GM13976 (cell line): ENCODE data around the gene CACNB4.

ENCODE experiments used
- DNase-seq: peaks from one replicate; pipeline ENCODE4 v3.0.0; 2012; ENCODE audit warnings: low spot score
- in situ Hi-C: fragments of 300-500 bp; cut with MboI; formaldehyde crosslinking; loops from one replicate; pipeline ENCODE4 v1.12.0; 2022; ENCODE audit warnings: low sequenced_read_pairs, mixed read lengths, inconsistent platforms; ENCODE audit not compliant: unreplicated experiment
- TF ChIP-seq, protein P1 (sequence below): IDR thresholded peaks from 2 replicates; pipeline ENCODE4 v1.5.1; 2012; ENCODE audit warnings: borderline replicate concordance, mild to moderate bottlenecking; ENCODE audit not compliant: insufficient read depth; ENCODE audit errors: extremely low read depth, missing control alignments, control extremely low read depth

CACNB4 gene

GRCh38 chr2:151861174-151861573 is 237.7 kb downstream of the CACNB4 start:
- no peak for DNase-seq
- in situ Hi-C loops = no loop called here
- TF ChIP-seq, protein P1, sequence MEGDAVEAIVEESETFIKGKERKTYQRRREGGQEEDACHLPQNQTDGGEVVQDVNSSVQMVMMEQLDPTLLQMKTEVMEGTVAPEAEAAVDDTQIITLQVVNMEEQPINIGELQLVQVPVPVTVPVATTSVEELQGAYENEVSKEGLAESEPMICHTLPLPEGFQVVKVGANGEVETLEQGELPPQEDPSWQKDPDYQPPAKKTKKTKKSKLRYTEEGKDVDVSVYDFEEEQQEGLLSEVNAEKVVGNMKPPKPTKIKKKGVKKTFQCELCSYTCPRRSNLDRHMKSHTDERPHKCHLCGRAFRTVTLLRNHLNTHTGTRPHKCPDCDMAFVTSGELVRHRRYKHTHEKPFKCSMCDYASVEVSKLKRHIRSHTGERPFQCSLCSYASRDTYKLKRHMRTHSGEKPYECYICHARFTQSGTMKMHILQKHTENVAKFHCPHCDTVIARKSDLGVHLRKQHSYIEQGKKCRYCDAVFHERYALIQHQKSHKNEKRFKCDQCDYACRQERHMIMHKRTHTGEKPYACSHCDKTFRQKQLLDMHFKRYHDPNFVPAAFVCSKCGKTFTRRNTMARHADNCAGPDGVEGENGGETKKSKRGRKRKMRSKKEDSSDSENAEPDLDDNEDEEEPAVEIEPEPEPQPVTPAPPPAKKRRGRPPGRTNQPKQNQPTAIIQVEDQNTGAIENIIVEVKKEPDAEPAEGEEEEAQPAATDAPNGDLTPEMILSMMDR = no peak

DNA sequence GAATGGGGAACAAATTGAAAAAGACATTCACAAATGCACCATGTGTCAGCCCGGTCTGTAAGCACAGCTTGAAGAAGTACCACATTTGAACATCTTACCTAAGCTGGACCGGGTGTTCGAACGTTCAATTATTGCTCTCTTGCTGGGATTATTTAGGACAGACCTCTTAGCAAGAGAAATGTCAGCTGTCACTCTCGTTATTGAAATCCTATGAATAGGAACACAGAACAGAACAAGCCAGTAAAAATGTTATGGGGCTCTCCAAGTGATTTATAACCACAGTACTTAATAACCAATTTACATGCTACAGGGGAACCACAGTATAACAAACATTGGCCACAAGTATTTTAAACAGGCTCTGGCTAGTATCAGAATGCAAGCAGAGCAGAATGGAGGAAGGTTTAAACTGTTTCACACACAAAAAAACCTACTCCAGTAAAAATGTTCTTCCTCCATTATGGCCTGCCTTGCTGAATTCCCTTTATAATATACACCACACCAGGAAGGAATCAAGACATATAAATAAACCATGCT is 238.2 kb downstream of the CACNB4 start:
- in situ Hi-C loops = no loop called here
- DNase-seq = no peak
- TF ChIP-seq, protein P1 = no peak

DNA sequence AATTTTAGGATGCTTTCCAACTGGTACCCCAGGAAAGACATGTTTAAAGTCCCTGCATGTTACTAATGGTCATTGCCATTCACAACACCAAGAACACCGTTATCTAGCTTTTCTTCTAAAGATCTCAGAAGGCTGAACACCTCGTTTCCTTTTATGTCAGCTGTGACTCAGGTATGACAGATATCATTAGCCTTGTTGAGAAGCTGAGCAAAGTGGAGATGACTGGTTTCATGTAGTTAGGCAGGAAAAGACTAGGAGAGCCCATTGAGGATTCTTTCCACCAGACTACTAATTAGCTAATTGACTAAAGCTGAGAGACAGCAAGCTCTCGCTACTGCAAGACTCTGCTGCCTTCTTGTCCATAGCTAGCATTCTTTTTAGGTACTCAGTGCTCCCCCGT is 238.6 kb downstream of the CACNB4 start:
- in situ Hi-C loops = no loop called here
- TF ChIP-seq, protein P1 = no peak
- DNase-seq = no peak

DNA sequence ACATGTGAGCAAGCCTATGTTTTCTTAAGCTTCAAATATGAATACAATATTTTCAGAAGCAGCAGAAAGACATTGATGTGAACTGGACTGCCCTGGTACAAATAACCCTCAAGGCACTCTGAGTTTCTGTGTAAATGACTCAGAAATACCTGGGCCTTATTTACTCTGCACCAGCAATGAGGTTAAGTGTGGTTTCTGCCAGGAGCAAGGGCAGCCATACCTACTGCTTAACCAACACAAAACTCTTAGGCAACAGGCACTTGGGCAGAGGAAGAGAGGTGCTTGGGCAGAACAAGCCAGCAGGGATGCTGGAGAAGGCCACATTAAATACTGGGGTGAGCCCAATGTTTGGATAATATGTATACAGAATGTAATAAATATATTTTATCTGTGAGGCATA is 241.2 kb downstream of the CACNB4 start:
- in situ Hi-C loops = no loop called here

DNA sequence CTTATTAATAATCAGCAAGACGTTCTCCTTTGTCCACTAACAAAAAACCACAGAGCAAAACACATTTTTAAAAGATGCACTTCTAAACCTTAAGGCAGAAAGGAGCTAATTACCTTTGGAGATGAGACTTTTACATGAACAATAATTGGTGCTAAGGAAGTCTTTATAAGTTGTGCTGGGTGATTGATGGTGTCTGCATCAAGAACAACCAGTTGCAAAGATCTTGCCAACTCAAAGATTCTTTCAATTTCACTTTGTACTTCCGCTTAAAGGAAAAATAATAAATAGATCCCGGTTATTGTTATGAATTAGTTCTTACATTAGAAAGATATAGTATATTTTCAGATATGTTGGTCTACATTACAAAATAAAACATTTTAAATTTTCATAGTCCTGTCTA is 243.7 kb downstream of the CACNB4 start:
- TF ChIP-seq, protein P1 = no peak
- no peak for DNase-seq
- in situ Hi-C loops = no loop called here

More for the DNA sequence above, 241.2 kb downstream of the CACNB4 start:
- TF ChIP-seq, protein P1 = no peak
- DNase-seq = no peak

- TF ChIP-seq, protein P1 = no peak
- in situ Hi-C loops = no loop called here
- DNase-seq = no peak
These were observed 245.6 kb downstream of the CACNB4 start for GRCh38 chr2:151853070-151853758.
